CMK (cell line): Measurements from ENCODE around the gene NUS1.
"Not testable (repeated sequence)": the region's sequence is repeated elsewhere in the genome, so short reads cannot be mapped to it uniquely, and the experiment has no call there.

Experiments used
- DNase-seq: peaks from one replicate; pipeline ENCODE4 v3.0.0-alpha.2; 2010; ENCODE audit warnings: low read depth

NUS1 gene

DNA sequence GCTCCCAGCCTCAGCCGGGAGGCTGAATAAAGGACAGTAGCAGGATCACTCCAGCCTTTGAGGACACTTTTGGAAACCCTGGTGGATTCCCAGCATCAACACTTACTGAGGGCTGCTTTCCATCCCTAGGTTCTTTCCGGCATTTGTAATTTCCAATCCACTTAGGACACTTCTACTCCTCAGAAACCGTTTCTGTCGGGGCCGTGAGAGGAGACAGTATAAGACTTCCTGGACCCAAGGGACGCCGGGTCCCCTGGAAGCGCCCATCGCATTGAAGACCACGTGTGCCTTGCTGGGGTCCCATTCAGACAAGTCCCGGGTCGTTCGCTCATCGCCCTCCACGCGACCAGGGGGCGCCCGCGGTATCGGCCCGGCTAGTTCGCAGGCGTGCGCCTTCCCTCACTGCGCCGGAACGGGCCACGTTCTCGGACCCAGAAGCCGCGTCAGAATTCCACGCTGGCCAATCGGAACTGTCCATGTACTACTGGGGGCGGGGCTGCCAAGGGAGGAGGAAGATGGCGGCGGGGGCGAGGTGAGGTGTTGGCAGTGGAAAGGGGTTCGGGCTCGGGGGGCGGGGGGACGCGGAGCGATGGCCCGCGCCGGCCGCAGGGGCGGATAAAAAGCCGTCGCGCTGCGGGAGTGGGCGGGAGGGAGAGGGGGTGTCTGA is at the start of gene NUS1:
Gene NUS1 (plus strand): TSS at position 479 of the 667 bp plus-strand sequence. CDS start 202 bp downstream, outside the sequence.
- peak; percentile 91 for DNase-seq

DNA sequence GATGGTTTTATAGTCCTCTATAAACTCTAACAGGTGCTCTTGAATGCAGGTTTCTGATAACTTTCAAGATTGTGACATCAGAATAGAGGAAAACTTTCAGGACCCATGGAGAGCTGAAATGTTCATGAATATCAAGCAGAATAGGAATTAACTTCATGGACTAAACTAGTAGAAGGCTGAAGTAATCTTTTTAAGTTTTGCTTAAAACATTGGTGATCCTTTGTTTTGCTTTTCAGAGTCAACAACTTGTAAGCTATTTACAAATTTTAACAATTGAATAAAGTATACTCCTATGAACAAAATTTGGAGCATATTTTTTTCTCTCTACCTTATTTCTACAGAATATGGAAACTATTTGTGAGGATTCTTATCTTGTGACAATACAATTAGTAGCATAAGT is 47.7 kb upstream of the NUS1 start:
- DNase-seq: no peak

DNA sequence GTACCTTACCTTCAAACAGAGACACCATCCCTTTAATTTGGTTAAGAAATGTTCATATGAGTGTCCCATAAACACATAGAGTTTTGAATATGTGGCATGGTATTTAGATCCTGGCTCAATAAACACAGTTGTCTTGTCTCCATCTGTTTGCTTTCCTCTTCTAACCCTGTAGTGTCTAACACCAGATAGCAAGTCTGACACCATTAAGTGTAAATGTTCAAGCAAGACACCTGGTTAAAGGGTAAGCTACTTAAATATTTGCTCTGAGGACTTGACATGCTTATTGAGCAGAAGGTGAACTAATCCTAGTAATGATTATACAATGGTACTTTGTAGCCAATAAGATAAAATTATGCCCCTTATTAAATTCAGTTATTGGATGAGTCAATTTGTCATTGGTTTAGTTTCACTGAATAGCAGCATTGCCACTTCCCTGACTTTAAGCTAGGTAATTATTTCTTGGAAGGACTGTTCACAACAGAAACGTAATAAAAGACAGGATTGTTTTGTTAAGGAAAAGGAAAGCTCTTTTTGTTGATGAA is 46.1 kb upstream of the NUS1 start:
- no peak for DNase-seq

- DNase-seq: no peak
Measured at GRCh38 chr6:117637770-117638169, 37.5 kb upstream of the NUS1 start.

- DNase-seq: no peak
Measured at GRCh38 chr6:117642976-117643375, 32.3 kb upstream of the NUS1 start.

GRCh38 chr6:117651984-117652383 is 23.3 kb upstream of the NUS1 start:
- not testable (repeated sequence) for DNase-seq

GRCh38 chr6:117653949-117654348 is 21.3 kb upstream of the NUS1 start:
- no peak for DNase-seq

DNA sequence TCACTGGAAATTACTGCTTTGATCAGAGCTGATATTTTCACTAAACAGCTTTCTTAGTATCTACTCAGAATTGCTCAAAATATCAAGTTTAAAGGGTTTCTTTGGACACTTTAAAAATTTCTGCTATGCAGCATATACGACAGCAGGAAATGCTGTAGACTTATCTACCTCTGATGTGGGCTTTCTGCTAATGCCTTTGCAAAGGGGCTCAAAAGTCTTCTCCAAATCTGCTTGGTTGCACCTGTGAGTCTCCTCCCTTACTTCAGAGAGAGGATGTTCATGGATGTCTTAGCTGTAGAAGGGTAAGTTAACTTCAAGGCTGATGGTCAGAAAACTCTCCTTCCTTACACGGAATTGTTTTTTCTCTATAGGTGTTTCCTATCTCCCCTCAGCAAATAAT is 19.9 kb upstream of the NUS1 start:
- DNase-seq: no peak

DNA sequence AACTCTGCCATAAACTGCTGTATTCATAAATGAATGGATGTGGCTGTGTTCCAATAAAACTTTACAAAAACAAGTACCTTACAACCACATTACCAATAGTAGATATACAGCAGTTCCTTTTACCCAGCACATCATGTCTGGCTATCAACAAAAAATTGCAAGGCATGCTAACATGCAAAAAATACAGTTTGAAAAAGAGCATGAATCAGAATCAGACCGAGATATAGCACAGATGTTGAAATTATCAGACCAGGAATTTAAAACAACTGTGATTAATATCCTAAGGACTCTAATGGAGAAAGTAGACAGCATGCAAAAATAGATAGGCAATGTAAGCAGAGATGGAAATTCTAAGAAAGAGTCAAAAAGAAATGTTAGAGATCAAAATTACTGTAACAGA is 8.4 kb upstream of the NUS1 start:
- DNase-seq: no peak

- no peak for DNase-seq
Measured at GRCh38 chr6:117668736-117669135, 6.5 kb upstream of the NUS1 start.

DNA sequence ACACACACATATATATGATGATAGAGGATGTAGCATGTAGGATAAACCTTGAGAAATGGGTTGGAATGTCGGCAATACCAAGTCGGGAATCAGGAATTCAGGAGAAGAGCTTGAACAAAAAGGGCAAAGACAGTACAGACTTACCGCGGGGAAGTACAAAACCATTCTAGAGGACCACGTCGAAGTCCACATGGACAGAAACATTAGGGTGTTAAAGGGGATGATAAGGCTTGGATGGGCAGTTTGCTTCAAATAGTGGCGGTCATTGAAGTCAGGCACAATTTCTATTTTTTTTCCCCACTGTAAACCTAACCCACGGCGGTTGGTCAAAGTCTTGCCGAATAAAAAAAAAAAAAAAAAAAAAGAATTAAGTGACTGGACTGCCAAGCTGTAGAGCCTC is 766 bp upstream of the NUS1 start:
- no peak for DNase-seq

- not testable (repeated sequence) for DNase-seq
Measured at GRCh38 chr6:117675658-117676301, 511 bp downstream of the NUS1 start.

- DNase-seq: no peak
Measured at GRCh38 chr6:117676577-117677218, 1.4 kb downstream of the NUS1 start.

GRCh38 chr6:117677553-117678141 is 2.4 kb downstream of the NUS1 start:
- no peak for DNase-seq

- DNase-seq: no peak
Measured at GRCh38 chr6:117681162-117681741, 6.0 kb downstream of the NUS1 start.

DNA sequence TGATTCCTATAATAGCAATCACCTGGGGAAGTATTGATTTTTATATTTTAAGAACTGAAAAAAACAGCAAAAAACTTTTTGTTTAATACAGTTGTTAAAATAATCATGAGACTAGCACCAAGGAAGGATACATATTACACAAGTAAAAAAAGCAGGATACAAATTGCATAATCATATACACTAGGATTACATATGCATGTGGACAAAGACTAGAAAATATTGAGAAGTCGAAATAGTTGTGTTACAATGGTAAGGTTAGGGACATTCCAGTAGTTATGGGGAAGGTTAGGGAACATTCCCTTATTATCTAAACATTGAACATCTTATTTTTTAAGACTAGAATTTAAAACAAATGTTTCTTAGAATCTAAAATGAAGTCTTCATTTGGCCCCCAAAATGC is 9.5 kb downstream of the NUS1 start:
- DNase-seq: no peak

- no peak for DNase-seq
Measured at GRCh38 chr6:117685359-117685758, 10.1 kb downstream of the NUS1 start.

DNA sequence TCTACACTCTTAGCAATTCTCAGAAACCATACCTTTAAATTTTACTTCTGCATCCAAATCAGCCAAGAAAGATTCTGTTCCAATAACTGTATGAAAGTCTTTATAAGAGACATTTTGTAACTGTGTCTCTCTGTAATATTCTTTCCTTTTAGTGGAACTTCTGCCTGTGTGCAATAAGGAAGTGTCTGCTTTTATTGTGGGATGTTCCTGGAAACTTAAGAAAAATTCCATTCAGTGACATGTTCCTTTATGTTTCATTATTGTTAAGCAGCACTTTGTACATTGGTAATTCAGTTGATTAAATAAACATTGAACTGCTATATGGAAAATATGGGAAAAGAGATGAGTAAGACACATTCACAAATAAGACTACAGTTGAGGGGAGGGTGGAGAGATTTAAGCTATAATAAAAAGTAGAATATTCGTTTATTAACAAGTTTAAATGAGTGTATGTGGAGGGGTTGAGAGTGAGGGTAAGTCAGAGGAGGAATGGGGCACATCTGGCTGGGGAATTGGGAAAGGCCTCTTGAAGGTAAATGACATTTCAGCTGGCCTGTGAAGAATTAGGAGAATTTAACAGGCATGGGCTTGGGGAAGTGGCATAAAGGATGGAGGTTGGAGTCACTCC is 11.9 kb downstream of the NUS1 start:
- DNase-seq: no peak

GRCh38 chr6:117689584-117689983 is 14.3 kb downstream of the NUS1 start:
- not testable (repeated sequence) for DNase-seq

DNA sequence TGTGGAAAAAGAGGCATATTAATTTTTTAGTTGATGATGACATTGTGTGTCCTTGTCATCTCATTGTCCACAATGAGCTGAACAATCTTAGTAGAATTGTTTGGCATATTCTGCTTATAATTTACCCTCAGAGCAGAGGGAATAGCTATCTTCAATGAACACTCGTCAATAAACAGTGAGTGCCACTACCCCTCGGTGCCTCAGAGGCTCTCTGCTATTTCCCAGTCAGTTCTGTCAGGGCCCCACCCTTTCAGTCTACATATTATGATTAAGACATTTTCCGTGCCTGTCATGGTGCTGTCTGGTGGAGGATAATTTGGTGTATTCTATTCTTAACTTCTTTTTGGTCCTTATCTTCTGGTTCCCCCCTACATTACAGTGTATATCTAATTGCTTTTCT is 31.2 kb downstream of the NUS1 start:
- DNase-seq: no peak

DNA sequence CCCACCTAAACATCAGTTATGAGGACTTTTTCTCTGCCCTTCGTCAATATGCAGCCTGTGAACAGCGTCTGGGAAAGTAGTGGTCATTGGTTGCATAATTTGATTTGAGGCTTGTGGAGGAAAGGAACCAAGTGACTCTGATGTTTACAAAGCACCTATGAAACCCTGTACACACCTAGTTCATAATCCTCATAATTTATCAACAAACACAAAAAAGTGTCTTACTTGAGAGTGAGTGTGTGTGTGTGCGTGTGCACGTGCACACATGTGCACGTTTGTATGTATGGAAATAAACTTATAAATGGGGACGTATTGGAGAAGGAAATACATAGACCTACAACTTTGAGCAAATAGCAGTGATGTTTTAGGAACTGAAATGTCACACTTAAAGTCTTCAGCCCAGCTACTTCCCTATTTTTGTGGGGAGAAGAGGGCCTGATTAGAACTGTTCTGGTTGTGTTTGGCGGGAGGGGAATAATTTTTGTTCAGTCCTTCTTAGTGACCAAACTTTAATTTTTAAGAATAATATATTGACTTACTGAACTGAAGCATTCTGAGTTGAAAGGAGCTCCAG is 31.8 kb downstream of the NUS1 start:
- DNase-seq: not testable (repeated sequence)

GRCh38 chr6:117711369-117711768 is 36.1 kb downstream of the NUS1 start:
- DNase-seq: no peak
